ENCODE results near the gene ZDHHC7. TPM values are rescaled to one million over a fixed set of nuclear protein-coding genes. Genes with fewer than 3 reads are reported as not detected.
"Not testable (repeated sequence)": the region's sequence is repeated elsewhere in the genome, so short reads cannot be mapped to it uniquely, and the experiment has no call there.

ZDHHC7 gene
- total and polyA plus RNA-seq, 5 experiments from 2014 or later = 28.8 to 45.3 (median 32.5) TPM

- POLR2A ChIA-PET = no interaction called here
- Mint-ChIP-seq H3K9me3 (no peaks in the 10 kb centered on the region), H3K4me3 (no peak overlapping the region), H3K27ac (no peak overlapping the region), H3K36me3 (no peaks in the 10 kb centered on the region), H3K27me3 (no peaks in the 10 kb centered on the region), H3K4me1 (peaks cover 6 to 17% (median 10%) of the 10 kb centered on the region in 4 donors)
- ATAC-seq (peak in 1 of 2 donors; percentile 24), DNase-seq (peak in 2 of 10 donors; percentile 13 to 33)
Measured at GRCh38 chr16:84950906-84951305, 60.4 kb downstream of the ZDHHC7 start.

GRCh38 chr16:84949772-84950436 is 61.4 kb downstream of the ZDHHC7 start:
- peak overlapping the region in 3 of 10 donors; percentile 25 to 76 (median 44) for H3K27ac Mint-ChIP-seq
- peaks cover 6 to 17% (median 10%) of the 10 kb centered on the region in 4 donors for H3K4me1 Mint-ChIP-seq
- H3K4me3 Mint-ChIP-seq = no peak overlapping the region
- DNase-seq (no peak), ATAC-seq (no peak)
- POLR2A ChIA-PET = interaction anchor here (0.7 kb wide), 1 partner anchor 22 kb away, joined by 3 read pairs; no protein-coding TSS in a partner anchor
- H3K9me3 Mint-ChIP-seq = no peaks in the 10 kb centered on the region
- no peaks in the 10 kb centered on the region for H3K36me3 Mint-ChIP-seq
- H3K27me3 Mint-ChIP-seq = no peaks in the 10 kb centered on the region

DNA sequence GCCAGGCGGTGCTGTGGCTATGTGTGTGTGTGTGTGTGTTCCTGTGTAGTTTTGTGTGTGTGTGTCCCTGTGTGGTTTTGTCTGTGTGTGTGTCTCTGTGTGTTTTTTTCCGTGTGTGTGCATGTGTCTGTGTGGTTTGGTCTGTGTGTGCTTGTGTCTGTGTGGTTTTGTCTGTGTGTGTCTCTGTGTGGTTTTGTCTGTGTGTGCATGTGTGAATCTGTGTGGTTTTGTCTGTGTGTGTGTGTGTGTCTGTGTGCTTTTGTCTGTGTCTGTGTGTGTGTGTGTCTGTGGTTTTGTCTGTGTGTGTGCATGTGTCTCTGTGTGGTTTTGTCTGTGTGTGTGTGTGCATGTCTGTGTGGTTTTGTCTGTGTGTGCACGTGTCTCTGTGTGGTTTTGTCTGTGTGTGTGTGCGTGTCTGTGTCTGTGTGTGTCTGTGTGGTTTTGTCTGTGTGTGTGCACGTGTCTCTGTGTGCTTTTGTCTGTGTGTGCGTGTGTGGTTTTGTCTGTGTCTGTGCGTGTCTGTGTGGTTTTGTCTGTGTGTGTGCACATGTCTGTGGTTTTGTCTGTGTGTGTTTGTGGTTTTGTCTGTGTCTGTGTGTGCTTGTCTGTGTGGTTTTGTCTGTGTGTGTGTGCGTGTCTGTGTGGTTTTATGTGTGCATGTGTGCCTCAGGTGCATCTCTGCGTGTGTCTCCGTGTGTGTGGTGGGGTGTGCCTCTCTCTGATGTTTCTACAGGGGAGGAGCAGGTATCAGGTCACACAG is 62.3 kb downstream of the ZDHHC7 start:
- H3K27ac Mint-ChIP-seq = no peak overlapping the region
- no peaks in the 10 kb centered on the region for H3K36me3 Mint-ChIP-seq
- no peak overlapping the region for H3K4me3 Mint-ChIP-seq
- peak; percentile 28 to 51 for ATAC-seq
- H3K27me3 Mint-ChIP-seq = no peaks in the 10 kb centered on the region
- DNase-seq = peak in 2 of 10 donors; percentile 14 to 27
- H3K9me3 Mint-ChIP-seq = no peaks in the 10 kb centered on the region
- peaks cover 6 to 17% (median 10%) of the 10 kb centered on the region in 4 donors for H3K4me1 Mint-ChIP-seq
- POLR2A ChIA-PET = interaction anchor here (0.7 kb wide), 1 partner anchor 23 kb away, joined by 3 read pairs; no protein-coding TSS in a partner anchor

- ATAC-seq (peak in 1 of 2 donors; percentile 54), DNase-seq (peak in 1 of 10 donors; percentile 8)
- POLR2A ChIA-PET = interaction anchor here (0.7 kb wide), 1 partner anchor 354 kb away, joined by 4 read pairs; no protein-coding TSS in a partner anchor
- H3K27me3 Mint-ChIP-seq = no peaks in the 10 kb centered on the region
- H3K27ac Mint-ChIP-seq = peak overlapping the region in 1 of 10 donors; percentile 65
- no peaks in the 10 kb centered on the region for H3K9me3 Mint-ChIP-seq
- no peak overlapping the region for H3K4me3 Mint-ChIP-seq
- H3K36me3 Mint-ChIP-seq = no peaks in the 10 kb centered on the region
- peaks cover 4 to 17% (median 9%) of the 10 kb centered on the region in 4 donors for H3K4me1 Mint-ChIP-seq
Measured at GRCh38 chr16:84947996-84948850, 63.1 kb downstream of the ZDHHC7 start.

- no peaks in the 10 kb centered on the region for H3K9me3 Mint-ChIP-seq
Measured at GRCh38 chr16:84947022-84947421, 64.3 kb downstream of the ZDHHC7 start.

GRCh38 chr16:84943620-84944019 is 67.7 kb downstream of the ZDHHC7 start:
- Mint-ChIP-seq H3K4me3 (no peak overlapping the region), H3K9me3 (no peaks in the 10 kb centered on the region), H3K27ac (no peak overlapping the region), H3K36me3 (no peaks in the 10 kb centered on the region), H3K27me3 (peaks cover 0 to 8% (median 4%) of the 10 kb centered on the region in 5 donors), H3K4me1 (peaks cover 0 to 10% (median 3%) of the 10 kb centered on the region in 4 donors)
- no peak for DNase-seq
- ATAC-seq = no peak
- POLR2A ChIA-PET = no interaction called here

More at GRCh38 chr16:84947022-84947421, 64.3 kb downstream of the ZDHHC7 start:
- Mint-ChIP-seq H3K27me3 (peaks cover 0 to 4% (median 2%) of the 10 kb centered on the region in 5 donors), H3K4me3 (no peak overlapping the region), H3K4me1 (peaks cover 3 to 13% (median 7%) of the 10 kb centered on the region in 4 donors), H3K36me3 (no peaks in the 10 kb centered on the region), H3K27ac (no peak overlapping the region)
- DNase-seq (no peak), ATAC-seq (no peak)
- POLR2A ChIA-PET = no interaction called here

GRCh38 chr16:84942786-84943185 is 68.5 kb downstream of the ZDHHC7 start:
- Mint-ChIP-seq H3K27ac (no peak overlapping the region), H3K4me3 (no peak overlapping the region), H3K9me3 (no peaks in the 10 kb centered on the region), H3K36me3 (no peaks in the 10 kb centered on the region), H3K4me1 (peaks cover 0 to 10% (median 3%) of the 10 kb centered on the region in 4 donors), H3K27me3 (peaks cover 0 to 8% (median 4%) of the 10 kb centered on the region in 5 donors)
- DNase-seq = no peak
- ATAC-seq = no peak
- POLR2A ChIA-PET = no interaction called here

- H3K36me3 Mint-ChIP-seq = no peaks in the 10 kb centered on the region
- H3K27me3 Mint-ChIP-seq = peaks cover 0 to 8% (median 6%) of the 10 kb centered on the region in 5 donors
- no peak overlapping the region for H3K4me3 Mint-ChIP-seq
- ATAC-seq (no peak), DNase-seq (no peak)
- no peaks in the 10 kb centered on the region for H3K9me3 Mint-ChIP-seq
- peaks cover 0 to 3% (median 1%) of the 10 kb centered on the region in 4 donors for H3K4me1 Mint-ChIP-seq
- no peak overlapping the region for H3K27ac Mint-ChIP-seq
- POLR2A ChIA-PET = no interaction called here
Measured at GRCh38 chr16:84941921-84942320, 69.4 kb downstream of the ZDHHC7 start.

- no peak overlapping the region for H3K27ac Mint-ChIP-seq
- ATAC-seq (no peak), DNase-seq (no peak)
- H3K36me3 Mint-ChIP-seq = no peaks in the 10 kb centered on the region
- no peak overlapping the region for H3K4me3 Mint-ChIP-seq
- POLR2A ChIA-PET = no interaction called here
- peaks cover 0 to 8% (median 6%) of the 10 kb centered on the region in 5 donors for H3K27me3 Mint-ChIP-seq
- H3K4me1 Mint-ChIP-seq = no peaks in the 10 kb centered on the region
- H3K9me3 Mint-ChIP-seq = no peaks in the 10 kb centered on the region
Measured at GRCh38 chr16:84940670-84941551, 70.4 kb downstream of the ZDHHC7 start.

DNA sequence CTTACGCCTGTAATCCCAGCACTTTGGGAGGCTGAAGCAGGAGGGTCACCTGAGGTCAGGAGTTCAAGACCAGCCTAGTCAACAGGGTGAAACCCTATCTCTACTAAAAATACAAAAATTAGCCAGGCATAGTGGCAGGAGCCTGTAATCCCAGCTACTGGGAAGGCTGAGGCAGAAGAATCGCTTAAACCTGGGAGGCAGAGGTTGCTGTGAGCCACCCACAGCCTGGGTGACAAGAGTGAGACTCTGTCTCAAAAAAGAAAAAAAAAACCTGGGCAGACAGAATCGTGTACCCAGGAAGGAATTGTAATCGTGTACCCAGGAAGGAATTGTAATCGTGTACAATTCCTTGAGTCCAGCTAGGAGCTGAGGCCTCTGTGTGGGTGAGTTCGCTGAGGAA is 72.7 kb downstream of the ZDHHC7 start:
- POLR2A ChIA-PET, H3K36me3 Mint-ChIP-seq, H3K27ac Mint-ChIP-seq, ATAC-seq, H3K4me3 Mint-ChIP-seq, H3K4me1 Mint-ChIP-seq, DNase-seq, H3K27me3 Mint-ChIP-seq, H3K9me3 Mint-ChIP-seq: not testable (repeated sequence)

- POLR2A ChIA-PET = no interaction called here
- Mint-ChIP-seq H3K4me1 (no peaks in the 10 kb centered on the region), H3K9me3 (no peaks in the 10 kb centered on the region), H3K27me3 (peaks cover 0 to 8% (median 2%) of the 10 kb centered on the region in 5 donors), H3K27ac (no peak overlapping the region), H3K36me3 (no peaks in the 10 kb centered on the region), H3K4me3 (no peak overlapping the region)
- ATAC-seq = no peak
- no peak for DNase-seq
Measured at GRCh38 chr16:84937196-84938005, 73.9 kb downstream of the ZDHHC7 start.
